Mesenteric fat pad (tissue), 1 donor: ENCODE measurements around the gene SLC8A3. TPM values are rescaled to one million over a fixed set of nuclear protein-coding genes. Genes with fewer than 3 reads are reported as not detected.

ENCODE experiments used
- DNase-seq: peaks from one replicate; pipeline ENCODE4 v3.0.0-alpha.2; 2020; ENCODE audit warnings: low spot score
- total RNA-seq: library from RNA; stranded (reverse); fragmentation: NEBNext Ultra II Directional; extraction: Animal tissue kit (Norgen Biotek cat#: 25700); gene quantifications from one replicate; pipeline ENCODE4 v1.2.1, GENCODE V29; 2021
- donor health status: DM: yes; HTN: yes; CAD: no.

Gene SLC8A3
- total RNA-seq, 1 donor from 2014 or later, result 0.16 TPM

- no peak for DNase-seq
Measured at GRCh38 chr14:70180718-70181117, 8.0 kb downstream of the SLC8A3 start.

GRCh38 chr14:70177081-70177800 lies 11.5 kb downstream of the SLC8A3 start:
- DNase-seq, result no peak

- no peak for DNase-seq
Measured at GRCh38 chr14:70173569-70173968, 15.2 kb downstream of the SLC8A3 start.

GRCh38 chr14:70171726-70172125 lies 17.0 kb downstream of the SLC8A3 start:
- DNase-seq, result no peak

GRCh38 chr14:70170976-70171375 lies 17.8 kb downstream of the SLC8A3 start:
- no peak for DNase-seq

GRCh38 chr14:70168406-70168805 lies 20.3 kb downstream of the SLC8A3 start:
- DNase-seq, result no peak

- DNase-seq, result no peak
Measured at GRCh38 chr14:70166530-70167203, 22.1 kb downstream of the SLC8A3 start.

GRCh38 chr14:70162358-70162757 lies 26.4 kb downstream of the SLC8A3 start:
- no peak for DNase-seq

GRCh38 chr14:70156592-70156991 lies 32.2 kb downstream of the SLC8A3 start:
- no peak for DNase-seq

GRCh38 chr14:70152704-70153103 lies 36.0 kb downstream of the SLC8A3 start:
- DNase-seq, result no peak

- no peak for DNase-seq
Measured at GRCh38 chr14:70152081-70152480, 36.7 kb downstream of the SLC8A3 start.

- no peak for DNase-seq
Measured at GRCh38 chr14:70149596-70150165, 39.1 kb downstream of the SLC8A3 start.

- DNase-seq, result no peak
Measured at GRCh38 chr14:70148911-70149595, 39.7 kb downstream of the SLC8A3 start.

- no peak for DNase-seq
Measured at GRCh38 chr14:70148351-70148750, 40.4 kb downstream of the SLC8A3 start.

- DNase-seq, result no peak
Measured at GRCh38 chr14:70144046-70144445, 44.7 kb downstream of the SLC8A3 start.

- DNase-seq, result no peak
Measured at GRCh38 chr14:70143306-70143705, 45.4 kb downstream of the SLC8A3 start.

- no peak for DNase-seq
Measured at GRCh38 chr14:70140614-70141013, 48.1 kb downstream of the SLC8A3 start.

- DNase-seq, result no peak
Measured at GRCh38 chr14:70139384-70139783, 49.4 kb downstream of the SLC8A3 start.

GRCh38 chr14:70137788-70138187 lies 51.0 kb downstream of the SLC8A3 start:
- no peak for DNase-seq

- DNase-seq, result no peak
Measured at GRCh38 chr14:70133461-70133860, 55.3 kb downstream of the SLC8A3 start.

- no peak for DNase-seq
Measured at GRCh38 chr14:70130482-70130881, 58.3 kb downstream of the SLC8A3 start.

- no peak for DNase-seq
Measured at GRCh38 chr14:70127186-70127585, 61.6 kb downstream of the SLC8A3 start.
